D721Med (cell line): ENCODE results near the gene TSKU.

ENCODE experiments used
- DNase-seq: peaks from one replicate; pipeline ENCODE4 v3.0.0; 2011; ENCODE audit warnings: low spot score; ENCODE audit not compliant: insufficient read length
- FAIRE-seq: peaks from 2 replicates; lab custom pipeline; 2011; peaks lifted over from hg19 to GRCh38; lab: Jason Lieb, UNC
- TF ChIP-seq, protein P1 (sequence below): IDR thresholded peaks from 2 replicates; pipeline ENCODE4 v1.5.1; 2012; ENCODE audit warnings: mild to moderate bottlenecking, control low read depth; ENCODE audit not compliant: insufficient read depth; ENCODE audit errors: missing control alignments

TSKU gene

DNA sequence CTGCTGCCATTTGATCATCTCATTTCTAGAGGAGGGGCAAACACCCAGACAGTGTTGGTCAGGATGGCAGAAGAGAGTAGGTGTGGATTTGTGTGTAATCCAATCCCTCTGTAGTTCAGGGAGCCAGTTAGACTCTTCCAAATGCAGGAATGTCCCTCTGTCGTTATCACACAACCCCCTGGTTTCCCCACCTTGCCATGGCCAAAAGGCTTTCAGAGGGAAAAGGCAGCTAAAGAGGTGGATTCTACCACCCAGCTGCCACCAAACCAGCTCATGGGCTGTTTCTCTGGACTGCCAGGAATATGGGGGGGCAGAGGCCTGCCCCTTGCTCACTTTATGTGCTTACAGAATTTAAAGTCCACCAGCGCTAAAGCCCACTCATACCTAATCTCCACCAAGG lies 18.1 kb downstream of the TSKU start:
- no peak for DNase-seq
- FAIRE-seq: no peak
- TF ChIP-seq, protein P1, sequence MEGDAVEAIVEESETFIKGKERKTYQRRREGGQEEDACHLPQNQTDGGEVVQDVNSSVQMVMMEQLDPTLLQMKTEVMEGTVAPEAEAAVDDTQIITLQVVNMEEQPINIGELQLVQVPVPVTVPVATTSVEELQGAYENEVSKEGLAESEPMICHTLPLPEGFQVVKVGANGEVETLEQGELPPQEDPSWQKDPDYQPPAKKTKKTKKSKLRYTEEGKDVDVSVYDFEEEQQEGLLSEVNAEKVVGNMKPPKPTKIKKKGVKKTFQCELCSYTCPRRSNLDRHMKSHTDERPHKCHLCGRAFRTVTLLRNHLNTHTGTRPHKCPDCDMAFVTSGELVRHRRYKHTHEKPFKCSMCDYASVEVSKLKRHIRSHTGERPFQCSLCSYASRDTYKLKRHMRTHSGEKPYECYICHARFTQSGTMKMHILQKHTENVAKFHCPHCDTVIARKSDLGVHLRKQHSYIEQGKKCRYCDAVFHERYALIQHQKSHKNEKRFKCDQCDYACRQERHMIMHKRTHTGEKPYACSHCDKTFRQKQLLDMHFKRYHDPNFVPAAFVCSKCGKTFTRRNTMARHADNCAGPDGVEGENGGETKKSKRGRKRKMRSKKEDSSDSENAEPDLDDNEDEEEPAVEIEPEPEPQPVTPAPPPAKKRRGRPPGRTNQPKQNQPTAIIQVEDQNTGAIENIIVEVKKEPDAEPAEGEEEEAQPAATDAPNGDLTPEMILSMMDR: no peak

DNA sequence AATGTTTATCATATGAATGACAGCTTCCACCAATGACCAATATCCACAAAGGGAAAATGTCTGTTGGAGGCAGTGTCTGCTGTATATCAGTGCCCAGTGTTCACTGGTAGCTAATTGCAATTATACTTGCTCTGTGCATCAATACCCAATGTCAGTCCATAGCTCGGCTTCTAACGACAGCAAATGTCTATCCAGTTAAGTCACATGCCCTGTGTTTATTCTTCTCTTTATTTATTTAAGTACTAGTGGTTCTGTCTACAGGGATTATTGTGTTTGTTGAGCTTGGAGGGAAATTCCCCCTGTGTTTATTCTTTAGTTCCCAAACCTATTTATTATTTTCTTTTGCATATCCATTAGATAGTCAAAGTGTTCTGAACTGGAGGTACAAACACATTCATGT lies 18.6 kb downstream of the TSKU start:
- TF ChIP-seq, protein P1: no peak
- no peak for DNase-seq
- no peak for FAIRE-seq

DNA sequence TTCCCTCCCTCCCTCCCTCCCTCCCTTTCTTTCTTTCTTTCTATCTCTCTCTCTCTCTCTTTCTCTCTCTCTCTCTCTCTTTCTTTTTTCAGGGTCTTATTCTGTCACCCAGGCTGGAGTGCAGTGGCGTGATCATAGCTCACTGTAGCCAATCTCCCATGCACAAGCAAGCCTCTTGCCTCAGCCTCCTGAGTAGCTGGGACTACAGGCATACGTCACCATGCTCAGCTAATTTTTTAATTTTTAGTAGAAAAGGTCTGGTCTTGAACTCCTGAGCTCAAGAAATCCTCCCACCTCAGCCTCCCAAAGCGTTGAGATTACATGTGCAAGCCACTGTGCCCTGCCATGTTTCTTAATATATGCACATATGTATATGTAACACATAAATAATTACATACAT lies 19.0 kb downstream of the TSKU start:
- no peak for DNase-seq
- TF ChIP-seq, protein P1: no peak

DNA sequence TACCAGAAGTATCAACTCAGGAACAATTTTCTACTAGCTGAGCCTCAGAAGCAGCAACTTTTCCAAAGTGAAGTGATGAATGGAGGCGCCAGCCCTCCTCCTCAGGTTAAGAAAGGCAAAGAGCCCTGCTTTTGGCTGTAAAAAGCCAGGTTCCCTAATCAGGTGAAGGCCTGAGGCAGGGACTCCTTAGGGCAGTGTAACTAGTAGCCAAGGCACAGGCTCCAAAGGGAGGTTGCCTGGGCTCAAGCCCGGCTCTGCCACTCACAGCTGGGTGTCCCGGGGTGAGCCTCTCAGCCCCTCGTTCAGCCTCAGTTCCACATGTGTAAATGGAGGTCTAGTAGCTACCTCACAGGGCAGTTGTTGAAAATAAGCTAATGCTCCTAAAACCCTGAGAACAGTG lies 19.5 kb downstream of the TSKU start:
- DNase-seq: no peak
- no peak for FAIRE-seq
- TF ChIP-seq, protein P1: no peak

More for the DNA sequence above, 19.0 kb downstream of the TSKU start:
- no peak for FAIRE-seq

DNA sequence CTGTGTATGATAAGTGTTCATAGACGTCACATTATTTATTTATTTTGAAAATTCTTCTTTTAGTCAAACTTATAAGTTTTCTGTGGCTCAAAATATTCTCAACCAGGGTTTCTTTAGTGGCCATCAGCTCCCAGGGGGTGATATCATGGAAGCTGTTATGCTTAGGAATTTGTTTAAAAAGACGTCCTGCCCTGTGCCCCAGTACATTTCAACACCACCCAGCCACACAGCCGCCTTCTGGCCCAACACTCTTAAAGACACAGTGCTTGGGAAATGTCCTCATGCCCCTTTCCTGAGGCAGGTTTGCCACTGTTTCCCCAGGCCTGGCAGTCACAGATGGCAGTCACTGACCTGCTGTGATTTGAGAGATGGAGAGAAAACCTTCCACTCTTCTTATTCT lies 19.9 kb downstream of the TSKU start:
- FAIRE-seq (no peak), DNase-seq (no peak)
- TF ChIP-seq, protein P1: no peak

DNA sequence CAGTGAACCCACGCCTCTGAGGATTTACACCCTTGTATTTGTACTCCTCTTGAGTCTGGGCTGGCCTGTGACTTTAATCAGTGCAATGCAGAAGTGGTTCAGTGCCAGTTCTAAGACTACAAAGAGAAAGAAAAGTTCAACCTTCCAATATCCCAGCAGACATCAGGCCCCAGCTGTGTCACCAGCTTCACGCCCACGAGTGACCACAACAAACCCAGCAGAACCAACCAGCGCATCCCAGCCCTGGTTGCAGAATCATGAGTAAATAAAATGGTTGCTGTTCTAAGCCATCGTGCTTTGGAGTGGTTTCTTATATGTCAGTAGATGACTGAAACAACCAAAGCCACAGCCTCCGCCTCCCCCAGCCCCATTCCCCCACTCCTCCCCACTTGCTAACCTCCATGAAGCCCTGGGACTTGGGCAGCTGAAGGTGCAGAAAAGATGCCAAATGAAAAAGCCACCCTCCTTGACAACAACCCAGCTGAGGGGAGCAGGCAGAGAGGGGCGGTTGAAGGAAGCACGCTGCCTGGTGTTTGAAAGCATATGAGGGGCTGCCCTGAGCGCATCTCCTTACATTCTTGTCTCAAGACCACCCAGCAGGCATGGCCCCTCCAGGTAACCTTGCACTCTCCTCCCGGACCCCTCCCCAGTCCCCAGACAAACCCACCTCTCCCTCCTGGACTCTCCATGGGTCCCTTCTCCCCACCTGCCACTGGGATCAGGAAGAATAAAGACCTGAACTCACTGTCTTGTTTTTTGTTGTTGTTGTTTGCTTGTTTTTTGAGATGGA lies 20.9 kb downstream of the TSKU start:
- DNase-seq (no peak), FAIRE-seq (no peak)
- TF ChIP-seq, protein P1: no peak

DNA sequence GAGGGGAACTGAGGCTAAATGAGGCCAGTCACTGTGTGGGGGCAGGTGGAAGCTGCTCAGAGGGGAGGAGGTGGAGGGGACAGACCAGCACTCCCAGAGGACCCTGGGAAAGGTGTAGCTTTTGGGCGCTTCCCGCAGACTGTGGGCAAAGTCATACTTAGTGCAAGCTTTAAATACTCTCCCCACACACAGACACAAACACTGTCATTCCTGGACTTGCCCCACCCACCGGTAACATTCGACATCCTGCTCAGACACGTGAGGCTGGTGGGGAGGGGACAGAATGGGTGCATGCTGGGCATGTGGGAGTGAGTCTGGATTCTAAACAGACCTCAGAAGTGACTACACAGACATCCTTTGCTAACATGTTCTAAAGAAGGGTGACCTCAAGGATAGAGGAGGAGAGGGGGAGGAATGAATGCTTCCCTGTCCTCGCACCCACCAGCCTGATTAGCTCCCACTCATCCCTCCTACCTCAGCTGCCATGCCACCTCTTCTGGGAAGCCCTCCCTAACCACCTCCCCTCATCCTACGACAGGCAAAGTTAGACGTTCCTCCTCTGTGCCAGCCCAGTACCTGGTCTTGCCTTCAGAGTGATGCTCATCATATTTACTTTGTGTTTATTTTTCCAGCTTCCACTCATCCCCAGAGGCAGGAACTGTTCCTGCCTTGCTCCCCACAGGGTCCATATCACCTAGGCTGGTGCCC lies 22.2 kb downstream of the TSKU start:
- DNase-seq (no peak), FAIRE-seq (no peak)

More for the DNA sequence above, 22.2 kb downstream of the TSKU start:
- TF ChIP-seq, protein P1: no peak
